ENCODE data around the gene FAM3A. TPM values are rescaled to one million over a fixed set of nuclear protein-coding genes. Genes with fewer than 3 reads are reported as not detected.
"Not testable (repeated sequence)": the region's sequence is repeated elsewhere in the genome, so short reads cannot be mapped to it uniquely, and the experiment has no call there.

FAM3A gene
- total RNA-seq, 1 experiment from 2014 or later = 48.2 TPM

DNA sequence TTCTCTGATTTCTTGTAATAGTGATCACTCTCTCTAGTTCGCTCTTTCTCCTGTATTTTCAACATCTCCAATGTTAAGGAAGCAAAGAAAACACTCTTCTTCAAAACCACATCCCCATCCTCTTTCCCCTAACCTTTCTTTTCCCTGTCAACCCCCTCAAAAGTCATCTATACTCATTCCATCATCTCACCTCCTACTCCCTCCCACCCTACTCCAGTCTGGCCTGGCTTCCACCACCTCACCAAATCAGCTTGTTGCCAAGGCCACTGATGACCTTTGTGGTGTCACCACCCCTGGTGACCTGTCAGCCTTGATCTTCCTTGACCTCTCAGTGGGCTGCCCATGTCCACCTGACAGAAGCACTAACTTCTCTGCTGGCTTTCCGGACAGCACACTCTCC, 2.3 kb downstream of the FAM3A start:
- H3K9me3 ChIP-seq = no peaks in the 10 kb centered on the region
- DNase-seq = no peak
- H3K4me3 ChIP-seq = no peak overlapping the region
- H3K36me3 ChIP-seq = peaks cover 3% of the 10 kb centered on the region
- H3K27me3 ChIP-seq = no peaks in the 10 kb centered on the region

DNA sequence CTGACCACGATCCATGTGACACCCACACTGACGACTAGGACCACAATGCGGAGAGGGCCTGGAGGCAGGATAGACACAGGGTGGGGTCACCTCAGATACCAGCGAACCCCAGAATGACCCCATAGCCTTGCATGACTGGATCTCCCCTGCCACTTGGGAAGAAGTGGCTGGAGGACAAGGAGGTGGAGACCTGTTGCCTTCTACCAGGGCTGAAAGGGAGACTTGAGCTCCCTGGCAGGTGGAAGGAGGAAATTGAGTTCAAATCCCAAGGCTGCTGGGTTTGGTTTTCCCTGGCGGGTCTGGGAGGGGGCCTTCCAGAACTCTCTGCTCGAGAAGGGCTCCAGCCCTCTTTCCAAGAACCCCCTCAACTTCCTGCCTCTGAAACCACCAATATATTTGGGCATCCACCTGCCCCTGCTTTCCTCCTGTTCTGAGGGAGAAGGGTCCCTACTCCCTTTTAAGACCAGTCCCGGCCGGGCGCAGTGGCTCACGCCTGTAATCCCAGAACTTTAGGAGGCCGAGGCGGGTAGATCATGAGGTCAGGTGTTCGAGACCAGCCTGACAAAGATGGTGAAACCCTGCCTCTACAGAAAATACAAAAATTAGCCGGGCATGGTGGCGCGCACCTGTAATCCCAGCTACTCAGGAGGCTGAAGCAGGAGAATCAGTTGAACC, 3.0 kb downstream of the FAM3A start:
- Histone ChIP-seq H3K27me3 (no peaks in the 10 kb centered on the region), H3K36me3 (peaks cover 3% of the 10 kb centered on the region), H3K9me3 (no peaks in the 10 kb centered on the region), H3K4me3 (no peak overlapping the region)
- no peak for DNase-seq

DNA sequence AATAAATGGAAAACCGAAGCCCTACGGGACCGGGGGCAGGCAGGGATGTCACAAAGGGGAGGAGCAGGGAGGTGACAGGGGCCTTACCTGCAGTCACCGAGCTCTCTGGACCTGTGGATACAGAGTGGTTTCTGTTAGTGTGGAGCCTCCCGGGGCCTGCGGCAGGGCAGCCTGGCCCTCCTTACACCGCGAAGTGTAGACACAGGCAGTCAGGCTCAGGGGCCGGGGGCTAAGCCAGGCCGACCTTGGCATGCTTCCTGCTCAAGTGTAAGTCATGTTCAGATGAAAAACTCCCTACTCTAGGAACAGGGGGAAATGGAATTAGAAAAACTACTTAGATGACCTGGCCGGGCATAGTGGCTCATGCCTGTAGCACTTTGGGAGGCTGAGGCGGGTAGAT, 4.3 kb downstream of the FAM3A start:
- H3K9me3 ChIP-seq = no peaks in the 10 kb centered on the region
- no peaks in the 10 kb centered on the region for H3K27me3 ChIP-seq
- no peak for DNase-seq
- H3K36me3 ChIP-seq = peaks cover 3% of the 10 kb centered on the region
- H3K4me3 ChIP-seq = no peak overlapping the region

DNA sequence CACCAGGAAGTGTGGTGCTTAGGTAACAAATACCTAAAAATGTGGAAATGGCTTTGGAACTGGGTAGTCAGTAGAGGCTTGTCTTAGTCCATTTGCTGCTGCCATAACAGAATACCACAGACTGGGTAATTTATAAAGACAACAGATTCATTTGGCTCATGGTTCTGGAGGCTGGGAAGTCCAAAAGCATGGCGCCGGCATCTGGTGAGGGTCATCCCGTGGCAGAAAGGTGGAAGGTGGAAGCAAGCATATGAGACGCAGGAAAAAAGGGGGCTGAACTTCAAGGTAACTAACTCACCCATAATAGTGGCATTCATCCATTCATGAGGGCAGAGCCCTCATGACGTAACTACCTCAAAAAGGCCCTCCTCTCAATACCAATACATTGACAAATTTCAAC, 6.6 kb downstream of the FAM3A start:
- peaks cover 3% of the 10 kb centered on the region for H3K36me3 ChIP-seq
- no peaks in the 10 kb centered on the region for H3K9me3 ChIP-seq
- DNase-seq = no peak
- no peaks in the 10 kb centered on the region for H3K27me3 ChIP-seq
- H3K4me3 ChIP-seq = no peak overlapping the region

DNA sequence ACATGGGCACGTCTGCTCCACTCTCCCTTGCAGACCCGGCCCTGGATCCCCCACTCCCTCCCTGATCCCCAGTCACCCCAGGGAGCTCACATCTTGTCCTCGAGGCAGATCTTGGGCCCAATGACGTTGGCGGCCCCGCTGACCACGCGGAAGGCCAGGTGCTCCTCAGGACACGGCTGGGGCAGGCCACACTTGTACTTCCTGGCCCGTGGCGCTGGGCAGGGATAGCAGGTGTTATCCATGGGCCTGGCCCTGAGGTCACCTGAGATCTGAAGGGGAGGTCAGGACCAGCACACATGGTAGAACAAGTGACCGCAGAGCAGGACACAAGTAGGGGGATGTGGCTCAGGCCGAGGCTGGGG, 7.7 kb downstream of the FAM3A start:
- Histone ChIP-seq H3K9me3 (no peaks in the 10 kb centered on the region), H3K27me3 (no peaks in the 10 kb centered on the region), H3K36me3 (peaks cover 3% of the 10 kb centered on the region), H3K4me3 (no peak overlapping the region)
- no peak for DNase-seq

DNA sequence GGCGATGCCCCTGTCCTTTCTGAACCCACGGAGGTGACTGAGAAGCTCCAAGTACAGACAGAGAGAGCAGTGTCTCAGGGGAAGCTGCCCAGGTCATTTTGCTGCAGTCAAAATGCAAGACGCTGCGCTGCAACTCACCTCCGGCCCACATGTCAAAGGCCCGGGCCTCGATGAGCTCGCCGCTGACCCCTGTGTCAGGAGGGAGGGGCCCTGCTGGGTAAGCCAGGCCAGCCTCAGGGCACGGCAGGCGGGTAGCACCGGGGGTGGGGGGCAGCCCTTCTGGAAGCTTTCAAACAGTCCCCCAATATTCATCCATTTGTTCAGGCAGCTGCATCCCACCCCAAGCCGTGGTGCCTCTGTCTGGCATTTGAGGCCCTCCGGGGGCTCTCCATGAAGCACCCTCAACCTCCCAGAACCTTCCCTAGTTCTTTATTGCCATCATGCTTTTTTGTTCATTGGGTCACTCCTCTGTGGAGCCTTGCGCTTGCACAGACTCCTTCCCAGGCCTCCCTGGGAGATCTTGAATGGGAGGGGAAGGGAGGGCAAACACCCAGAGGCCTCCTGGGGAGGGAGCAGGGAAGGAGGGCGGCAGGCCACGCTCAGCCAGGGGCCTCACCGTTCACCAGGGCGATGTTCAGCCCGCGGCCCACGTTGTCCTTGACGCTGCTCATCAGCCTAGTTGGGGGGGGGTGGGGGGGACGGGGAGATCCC, 8.2 kb downstream of the FAM3A start:
- no peak overlapping the region for H3K4me3 ChIP-seq
- peaks cover 3% of the 10 kb centered on the region for H3K36me3 ChIP-seq
- DNase-seq = no peak
- H3K27me3 ChIP-seq = no peaks in the 10 kb centered on the region
- H3K9me3 ChIP-seq = no peaks in the 10 kb centered on the region

DNA sequence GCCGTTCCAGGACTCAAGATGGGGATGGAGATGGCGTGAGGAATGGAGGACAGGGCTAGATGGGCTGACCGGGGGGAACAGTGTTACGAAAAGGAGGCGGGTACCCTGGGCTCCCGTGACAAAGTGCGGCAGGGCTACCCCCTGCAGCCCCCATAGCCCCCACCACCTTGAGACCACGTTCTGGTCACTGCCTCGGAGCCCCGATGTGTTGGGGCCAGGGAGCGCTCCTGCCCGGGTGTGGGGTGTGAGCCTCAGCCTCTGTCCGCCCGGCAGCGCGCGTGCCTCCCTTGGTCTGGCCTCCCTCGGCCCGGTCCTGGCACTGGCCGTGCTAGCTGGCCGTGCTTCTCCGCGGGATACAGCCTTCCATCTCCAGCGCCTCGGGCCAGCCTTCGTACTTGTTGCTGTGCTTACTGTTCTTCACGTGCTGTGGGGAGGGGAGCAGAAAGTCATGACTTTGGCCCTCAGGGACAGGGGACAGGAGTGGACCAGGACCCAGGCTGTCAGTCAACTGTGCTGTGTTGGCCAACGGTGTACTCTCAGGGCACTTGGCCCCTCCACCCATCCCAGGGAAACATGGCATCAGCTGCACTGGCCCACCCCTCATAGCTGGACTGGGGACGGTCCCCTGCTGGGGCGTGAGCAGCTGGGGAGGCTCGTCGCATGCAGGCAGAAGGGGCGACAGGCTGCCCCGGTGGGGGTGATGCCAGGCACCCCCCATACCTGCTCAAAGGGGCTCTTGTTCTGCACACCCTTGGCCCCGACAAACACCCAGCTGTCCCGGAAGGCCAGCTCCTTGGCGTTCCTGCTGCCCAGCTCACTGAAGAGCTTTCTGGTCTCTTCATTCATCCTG, 9.3 kb downstream of the FAM3A start:
- DNase-seq = no peak
- no peaks in the 10 kb centered on the region for H3K9me3 ChIP-seq
- H3K4me3 ChIP-seq = no peak overlapping the region
- H3K27me3 ChIP-seq = no peaks in the 10 kb centered on the region
- peaks cover 3% of the 10 kb centered on the region for H3K36me3 ChIP-seq

DNA sequence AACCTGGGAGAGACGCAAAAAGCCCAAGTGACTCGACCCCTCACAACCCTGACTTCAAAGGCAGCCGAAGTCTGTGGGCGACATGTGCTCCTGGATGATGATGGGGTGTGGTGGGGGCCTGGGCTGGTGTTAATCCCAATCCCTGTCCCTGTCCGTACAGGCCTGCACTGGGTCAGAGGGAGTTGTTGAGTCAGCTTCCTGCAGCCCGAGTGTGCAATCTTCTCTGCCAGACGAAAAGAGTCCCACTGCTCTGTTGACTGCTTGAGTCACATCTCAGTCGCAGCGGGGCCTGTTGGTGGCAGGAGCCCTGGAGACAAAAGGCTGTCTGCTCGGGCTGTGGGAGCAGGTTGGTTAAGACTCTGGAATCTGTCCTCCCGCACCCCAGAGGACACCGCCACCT, 10.3 kb downstream of the FAM3A start:
- Histone ChIP-seq H3K36me3 (peaks cover 3% of the 10 kb centered on the region), H3K9me3 (no peaks in the 10 kb centered on the region), H3K27me3 (no peaks in the 10 kb centered on the region), H3K4me3 (no peak overlapping the region)
- peak; percentile 14 for DNase-seq

DNA sequence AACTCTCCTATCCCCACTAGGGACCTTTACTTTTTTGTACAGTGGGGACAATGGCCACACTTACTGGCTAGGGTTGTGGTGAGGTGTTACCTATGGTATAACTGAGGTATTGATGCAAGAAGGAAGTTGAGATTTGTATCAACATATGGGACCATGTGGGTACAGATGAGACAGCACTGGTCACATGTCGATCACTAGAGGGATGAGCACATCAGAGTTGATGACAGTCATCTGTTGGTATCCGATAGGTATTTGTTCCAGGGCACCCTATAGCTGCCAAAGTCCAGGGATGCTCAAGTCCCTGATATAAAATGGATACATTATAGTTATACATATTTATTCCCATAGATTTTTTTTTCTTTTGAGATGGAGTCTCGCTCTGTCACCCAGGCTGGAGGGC, 13.0 kb downstream of the FAM3A start:
- Histone ChIP-seq H3K4me3 (no peak overlapping the region), H3K9me3 (no peaks in the 10 kb centered on the region), H3K27me3 (no peaks in the 10 kb centered on the region), H3K36me3 (no peaks in the 10 kb centered on the region)
- no peak for DNase-seq

DNA sequence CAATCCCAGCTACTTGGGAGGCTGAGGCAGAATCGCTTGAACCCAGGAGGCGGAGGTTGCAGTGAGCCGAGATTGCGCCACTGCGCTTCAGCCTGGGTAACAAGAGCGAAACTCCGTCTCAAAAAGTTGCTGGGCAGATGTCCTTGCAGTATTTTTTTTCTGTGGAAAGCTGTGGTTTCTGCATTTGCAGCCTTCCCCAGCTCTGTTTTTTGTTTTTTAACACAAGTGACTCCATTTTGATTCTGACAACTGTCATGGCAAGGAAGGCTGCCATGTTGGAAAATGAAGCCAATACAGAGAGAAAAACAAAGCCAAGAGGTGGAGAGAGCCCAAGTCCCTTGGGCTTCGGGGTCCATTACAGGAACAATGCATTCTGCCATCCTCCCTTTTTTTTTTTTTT, 13.9 kb downstream of the FAM3A start:
- Histone ChIP-seq H3K36me3 (no peaks in the 10 kb centered on the region), H3K4me3 (no peak overlapping the region)
- DNase-seq = no peak

DNA sequence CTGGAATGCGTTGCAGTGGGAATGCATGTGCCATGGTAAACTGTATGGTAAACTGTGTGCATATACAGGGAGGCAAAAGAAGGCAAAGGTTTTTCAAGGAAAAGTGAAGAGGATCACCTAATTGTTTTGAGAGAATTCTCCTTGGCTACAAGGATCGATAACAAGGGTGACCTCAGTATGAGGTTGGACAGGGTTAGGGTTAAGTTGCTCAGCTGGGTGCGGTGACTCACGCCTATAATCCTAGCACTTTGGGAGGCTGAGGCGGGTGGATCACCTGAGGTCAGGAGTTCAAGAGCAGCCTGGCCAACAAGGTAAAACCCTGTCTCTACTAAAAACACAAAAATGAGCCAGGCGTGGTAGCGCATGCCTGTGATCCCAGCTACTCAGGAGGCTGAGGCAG, 14.6 kb downstream of the FAM3A start:
- H3K36me3 ChIP-seq, H3K4me3 ChIP-seq, H3K9me3 ChIP-seq, H3K27me3 ChIP-seq: not testable (repeated sequence)
- DNase-seq = peak; percentile 21

More for the DNA sequence above, 13.9 kb downstream of the FAM3A start:
- Histone ChIP-seq H3K27me3 (no peaks in the 10 kb centered on the region), H3K9me3 (no peaks in the 10 kb centered on the region)

DNA sequence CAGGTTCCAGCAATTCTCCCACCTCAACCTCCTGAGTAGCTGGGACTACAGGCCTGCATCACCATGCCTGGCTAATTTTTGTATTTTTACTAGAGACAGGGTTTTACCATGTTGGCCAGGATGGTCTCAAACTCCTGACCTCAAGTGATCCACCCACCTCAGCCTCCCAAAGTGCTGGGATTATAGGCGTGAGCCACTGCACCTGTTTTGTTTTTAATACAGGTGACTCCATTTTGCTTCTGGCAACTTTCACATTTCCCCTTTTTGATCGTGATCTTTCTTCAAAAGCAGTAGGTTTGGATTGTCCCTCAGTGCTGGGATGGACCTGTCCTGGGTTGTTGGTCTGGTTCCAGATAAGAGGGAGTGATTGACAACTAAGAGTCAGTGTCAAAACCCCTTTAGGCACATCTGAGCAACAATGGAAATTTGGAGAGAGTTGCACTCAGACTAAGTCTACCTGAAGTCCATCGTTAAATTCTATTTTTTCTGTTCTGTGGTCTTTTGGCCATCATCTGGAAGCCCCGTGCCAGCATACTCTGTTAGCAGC, 19.4 kb downstream of the FAM3A start:
- DNase-seq, H3K9me3 ChIP-seq, H3K36me3 ChIP-seq, H3K27me3 ChIP-seq, H3K4me3 ChIP-seq: not testable (repeated sequence)

DNA sequence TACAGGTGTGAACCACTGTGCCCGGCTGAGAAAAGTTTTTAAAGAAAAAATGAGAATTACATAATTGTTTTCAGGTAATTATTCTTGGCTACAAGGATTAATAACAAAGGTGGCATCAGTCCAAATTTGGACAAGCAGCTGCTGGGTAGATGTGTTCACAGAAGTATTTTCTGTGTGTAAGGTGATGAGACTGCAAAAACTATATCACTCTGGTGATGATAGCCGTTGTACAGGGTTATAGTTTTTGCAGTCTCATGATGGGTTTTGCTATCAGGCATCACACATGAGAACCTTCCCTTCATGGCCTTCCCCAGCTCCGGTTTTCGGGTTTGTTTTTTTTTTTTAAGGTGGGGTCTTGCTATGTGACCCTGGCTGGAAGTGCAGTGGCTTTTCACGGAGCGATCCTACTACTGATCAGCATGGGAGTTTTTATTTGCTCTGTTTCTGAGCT, 20.5 kb downstream of the FAM3A start:
- H3K27me3 ChIP-seq = no peaks in the 10 kb centered on the region

DNA sequence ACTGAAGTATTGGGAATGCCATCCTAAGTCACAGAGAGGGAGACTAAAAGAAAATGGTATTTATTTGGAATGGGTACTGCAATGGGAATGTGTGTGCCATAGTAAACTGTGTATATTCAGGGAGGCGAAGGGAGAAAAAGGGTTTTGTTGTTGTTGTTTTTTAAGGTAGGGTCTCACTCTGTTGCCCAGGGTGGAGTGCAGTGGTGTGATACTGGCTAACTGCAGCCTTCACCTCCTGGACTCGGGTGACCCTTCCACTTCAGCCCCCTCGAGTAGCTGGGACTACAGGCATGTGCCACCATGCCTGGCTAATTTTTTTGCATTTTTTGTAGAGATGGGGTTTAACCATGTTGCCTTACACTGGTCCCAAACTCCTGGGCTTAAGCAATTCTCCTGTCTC, 21.3 kb downstream of the FAM3A start:
- DNase-seq = no peak
- Histone ChIP-seq H3K4me3 (no peak overlapping the region), H3K27me3 (no peaks in the 10 kb centered on the region), H3K36me3 (no peaks in the 10 kb centered on the region), H3K9me3 (no peaks in the 10 kb centered on the region)

More for the DNA sequence above, 20.5 kb downstream of the FAM3A start:
- H3K9me3 ChIP-seq = no peaks in the 10 kb centered on the region
- no peaks in the 10 kb centered on the region for H3K36me3 ChIP-seq
- DNase-seq = no peak
- no peak overlapping the region for H3K4me3 ChIP-seq

DNA sequence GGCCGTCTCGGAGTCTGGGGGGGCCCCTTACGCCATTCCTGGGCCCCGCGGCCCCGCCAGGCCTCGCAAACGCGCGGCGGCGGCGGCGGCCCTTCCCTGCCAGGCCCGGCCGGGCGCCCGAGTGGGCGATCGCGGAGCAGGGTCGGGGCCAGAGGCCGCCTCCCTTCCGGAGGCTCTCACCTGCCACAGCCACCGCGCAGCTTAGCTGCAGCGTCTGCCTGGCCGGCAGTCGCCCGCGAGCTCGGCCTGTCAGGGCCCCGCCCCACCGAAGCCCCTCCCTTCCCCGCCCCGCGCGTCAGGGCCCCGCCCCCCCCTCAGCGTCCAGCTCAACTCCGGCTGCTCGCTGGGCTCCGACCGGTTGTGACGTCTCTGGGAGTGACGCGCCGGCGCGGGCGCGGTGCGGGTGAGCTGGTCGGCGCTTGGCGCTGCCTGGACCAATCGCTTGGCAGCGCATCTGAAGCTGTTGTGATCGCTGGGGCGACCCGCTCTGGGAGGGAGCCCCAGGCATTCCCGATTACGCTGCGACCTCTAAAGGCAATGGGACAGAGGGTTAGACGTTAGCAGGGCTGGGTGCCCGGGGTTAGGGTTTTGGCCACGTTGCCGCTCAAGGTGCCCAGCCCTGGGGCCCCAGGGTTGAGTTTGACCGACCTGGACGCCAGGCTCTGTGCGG, 25.5 kb downstream of the FAM3A start, which contains the start of gene SLC10A3:
Gene SLC10A3, minus strand, starts transcription at position 216 of the 670 bp plus-strand sequence. CDS start 1,689 bp downstream, outside the sequence.
- peaks cover 1% of the 10 kb centered on the region; the same call in 1 of the 2 replicates for H3K36me3 ChIP-seq
- no peaks in the 10 kb centered on the region for H3K9me3 ChIP-seq
- peak within 1 kb of the TSS; percentile 65 for H3K4me3 ChIP-seq
- DNase-seq = peak; percentile 93
- H3K27me3 ChIP-seq = no peaks in the 10 kb centered on the region

DNA sequence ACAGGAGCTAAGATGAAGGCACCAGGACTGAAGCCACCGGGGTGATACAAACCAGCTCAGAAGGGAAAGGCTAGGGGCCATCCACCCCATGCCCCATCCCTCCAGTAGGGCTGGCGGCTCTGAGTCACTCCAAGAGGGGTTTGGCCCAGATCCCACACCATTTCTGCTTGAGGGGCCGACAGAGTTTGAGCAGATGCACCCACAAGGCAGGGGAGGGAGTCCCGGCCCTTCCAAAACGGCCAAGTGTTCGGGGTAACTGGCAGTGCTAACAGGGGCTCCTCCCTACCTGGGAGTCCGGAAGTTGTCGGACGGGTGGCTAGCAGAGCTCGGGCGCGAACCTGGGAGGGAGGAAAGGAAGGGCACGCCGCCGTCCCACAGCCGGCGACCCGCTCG, 26.0 kb downstream of the FAM3A start:
- Histone ChIP-seq H3K9me3 (no peaks in the 10 kb centered on the region), H3K4me3 (peak overlapping the region; percentile 65), H3K27me3 (no peaks in the 10 kb centered on the region), H3K36me3 (peaks cover 7% of the 10 kb centered on the region)
- DNase-seq = peak; percentile 55

Data from MG63 (cell line).